Endothelial cell of umbilical vein (primary cell): Measurements from ENCODE around the gene DIPK1A. TPM values are rescaled to one million over a fixed set of nuclear protein-coding genes. Genes with fewer than 3 reads are reported as not detected.
A peak's percentile ranks its signal among the peaks of the same experiment; 100 is the strongest.

Source experiments
- BruUV-seq: library from RNA; stranded (reverse); fragments of 400-500 nt; replicated peaks from 2 replicates; lab custom pipeline; 2021; lab: Mats Ljungman, UMichigan
- CTCF ChIA-PET: fragments of 300-600, 350-600 bp; sonication (Branson Sonifier 250); formaldehyde crosslinking; loops from one replicate; lab custom pipeline; 2021; ENCODE audit warnings: antibody characterized with exemption, inconsistent platforms; lab: Charles Lee
- POLR2A ChIA-PET: fragments of 300-600, 350-600 bp; sonication (Branson Sonifier 250); formaldehyde crosslinking; loops from one replicate; lab custom pipeline; 2021; ENCODE audit warnings: antibody characterized with exemption, inconsistent platforms; lab: Charles Lee
- DNase-seq: peaks from one replicate; pipeline ENCODE4 v3.0.0-alpha.2; 2011; ENCODE audit warnings: low read depth, low spot score
- FAIRE-seq: peaks from 2 replicates; lab custom pipeline; 2011; peaks lifted over from hg19 to GRCh38; lab: Jason Lieb, UNC
- H2AFZ ChIP-seq: 2 replicates; pipeline ENCODE4 v1.6.0; 2012; ENCODE audit warnings: low read depth, low read length, control low read depth, inconsistent platforms
- H3K27ac ChIP-seq: 2 replicates; pipeline ENCODE4 v1.5.1; 2011; ENCODE audit warnings: low read depth, mild to moderate bottlenecking, control low read depth, low read length, moderate library complexity; ENCODE audit not compliant: insufficient read depth
- H3K27me3 ChIP-seq, 2 experiments: 2 replicates each; pipeline versions ENCODE4 v1.6.0 to v1.6.1; 2011; ENCODE audit warnings: low read length in 2 of 2, mixed read lengths in 1 of 2; ENCODE audit not compliant: control insufficient read depth in 2 of 2, insufficient read depth in 2 of 2
- H3K36me3 ChIP-seq, 2 experiments: 2 replicates in 1 of 2; 3 replicates in 1 of 2; pipeline ENCODE4 v1.5.1; 2011; ENCODE audit warnings: low read length in 2 of 2, mild to moderate bottlenecking in 1 of 2, moderate library complexity in 1 of 2; ENCODE audit not compliant: control insufficient read depth in 2 of 2, insufficient read depth in 2 of 2; ENCODE audit errors: extremely low read depth in 1 of 2
- H3K4me1 ChIP-seq: 3 replicates; pipeline ENCODE4 v1.5.1; 2011; ENCODE audit warnings: mild to moderate bottlenecking, low read length; ENCODE audit not compliant: control insufficient read depth, insufficient read depth; ENCODE audit errors: extremely low read depth
- H3K4me2 ChIP-seq: 2 replicates; pipeline ENCODE4 v1.6.1; 2011; ENCODE audit warnings: low read length, control low read depth, mixed read lengths; ENCODE audit not compliant: insufficient read depth
- H3K4me3 ChIP-seq, 3 experiments: fragments of 200-600 bp in 1 of 3; sonication (generic), shearing (Covaris generic) in 1 of 3; replicated peaks in 1 of 3; 2 replicates each; pipeline ENCODE4 v1.5.1; 2011 to 2016; ENCODE audit warnings: control low read depth in 3 of 3, low read length in 3 of 3, mild to moderate bottlenecking in 2 of 3, inconsistent platforms in 1 of 3, low read depth in 1 of 3, moderate library complexity in 1 of 3; ENCODE audit not compliant: insufficient read depth in 1 of 3
- H3K79me2 ChIP-seq: 2 replicates; pipeline ENCODE4 v1.6.0; 2012; ENCODE audit warnings: low read length, inconsistent platforms; ENCODE audit not compliant: control insufficient read depth, insufficient read depth
- H3K9ac ChIP-seq: replicated peaks from 2 replicates; pipeline ENCODE3; 2011; ENCODE audit warnings: low read length, control low read depth; ENCODE audit not compliant: insufficient read depth; ENCODE audit errors: extremely low read depth
- H3K9me1 ChIP-seq: replicated peaks from 3 replicates; pipeline ENCODE4 v1.6.0; 2011; ENCODE audit warnings: mild to moderate bottlenecking, low read length; ENCODE audit not compliant: control insufficient read depth, insufficient read depth; ENCODE audit errors: extremely low read depth
- H3K9me3 ChIP-seq: replicated peaks from 2 replicates; pipeline ENCODE4 v1.5.1; 2012; ENCODE audit warnings: low read length, inconsistent platforms; ENCODE audit not compliant: control insufficient read depth, insufficient read depth
- H4K20me1 ChIP-seq: replicated peaks from 2 replicates; pipeline ENCODE3; 2011; ENCODE audit warnings: mild to moderate bottlenecking, low read length; ENCODE audit not compliant: control insufficient read depth, insufficient read depth; ENCODE audit errors: extremely low read depth
- EZH2 ChIP-seq: IDR thresholded peaks from 2 replicates; pipeline ENCODE4 v1.6.1; 2012; ENCODE audit warnings: borderline replicate concordance, low read depth, mild to moderate bottlenecking, moderate library complexity, low read length, inconsistent platforms; ENCODE audit not compliant: severe bottlenecking
- GATA2 ChIP-seq: IDR thresholded peaks from 2 replicates; pipeline ENCODE4 v1.7.0; 2011; ENCODE audit warnings: low read depth, mild to moderate bottlenecking, moderate library complexity, mixed read lengths, low read length; ENCODE audit not compliant: insufficient read length, insufficient read depth
- JUN ChIP-seq: IDR thresholded peaks from 2 replicates; pipeline ENCODE4 v1.6.1; 2011; ENCODE audit warnings: borderline replicate concordance, low read depth; ENCODE audit not compliant: insufficient read length, insufficient read depth
- POLR2AphosphoS5 ChIP-seq: IDR thresholded peaks from 2 replicates; pipeline ENCODE4 v1.6.1; 2012; ENCODE audit warnings: low read depth, mild to moderate bottlenecking, control low read depth, low read length, moderate library complexity; ENCODE audit not compliant: insufficient read depth
- dilution Hi-C: fragments of 300-500 bp; cut with MboI; formaldehyde crosslinking; loops from one replicate; pipeline ENCODE4 v1.15.0; 2019; ENCODE audit warnings: low sequenced_read_pairs; ENCODE audit not compliant: extremely low pct_ligation_motif_present
- intact Hi-C: fragments of 100-400 bp; cut with micrococcal nuclease; formaldehyde crosslinking; loops from one replicate; pipeline ENCODE4 v1.10.0; 2022
- polyA plus RNA-seq, 4 experiments: library from polyadenylated mRNA; depleted of rRNA in 3 of 4; stranded (reverse) in 3 of 4; unstranded in 1 of 4; fragments of >200 nt; gene quantifications; 2 replicates each; pipeline versions ENCODE4 v1.2.1 to v1.2.3, GENCODE V29; 2011 to 2012; ENCODE audit warnings: missing spikeins in 1 of 4
- total RNA-seq: library from RNA; stranded (reverse); gene quantifications from 2 replicates; pipeline ENCODE4 v1.2.3, GENCODE V29; 2021
- TF ChIP-seq, protein P1 (sequence below), 2 donors: IDR thresholded peaks; 1 replicate in 1 of 2; 2 replicates in 1 of 2; pipeline ENCODE4 v1.5.1; 2011; ENCODE audit warnings: low read length in 2 of 2, mild to moderate bottlenecking in 2 of 2, moderate library complexity in 2 of 2, control low read depth in 1 of 2, inconsistent platforms in 1 of 2, low read depth in 1 of 2; ENCODE audit not compliant: insufficient read depth in 1 of 2; ENCODE audit errors: extremely low read depth in 1 of 2

Gene DIPK1A
- total and polyA plus RNA-seq, 2 donors (not counting 3 experiments of a cell fraction or from before 2014, with no cell fraction given) = 0.25 to 0.93 TPM

DNA sequence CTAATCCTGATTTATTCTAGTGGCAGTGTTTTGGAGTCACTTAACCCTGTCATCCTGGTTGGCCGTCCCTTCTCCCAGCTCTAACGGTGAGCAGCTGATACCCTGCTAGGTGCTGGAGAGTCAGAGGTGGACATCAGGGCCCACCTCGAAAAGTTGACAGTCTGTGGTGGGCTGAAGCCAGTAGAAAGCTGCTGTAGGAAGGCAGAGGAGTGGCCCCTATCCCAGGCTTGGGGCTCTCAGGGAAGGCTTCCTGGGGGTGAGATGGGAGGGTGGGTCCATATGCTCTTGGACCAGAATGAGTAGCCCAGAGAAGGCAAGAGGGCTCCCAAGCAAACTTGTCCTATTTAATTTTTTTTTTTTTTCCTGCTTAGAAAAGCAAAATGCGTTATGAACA lies 129.9 kb downstream of the DIPK1A start:
- POLR2A ChIA-PET = interaction anchor here (0.7 to 1.7 kb wide), 8 partner anchors 9 to 135 kb away, joined by 3 to 6 read pairs (median 4); no protein-coding TSS in a partner anchor
- intact Hi-C loops (loop anchor here (2.0 kb wide), 1 partner anchor 27 kb away; no protein-coding TSS in a partner anchor), dilution Hi-C loops (no loop called here)
- DNase-seq = no peak
- H3K36me3 ChIP-seq = peaks cover 3 to 21% of the 10 kb centered on the region in 2 experiments
- peaks cover 6% of the 10 kb centered on the region for H4K20me1 ChIP-seq
- CTCF ChIA-PET = interaction anchor here (0.6 to 2.4 kb wide), 16 partner anchors 9 to 713 kb away, joined by 3 to 23 read pairs (median 5); partner anchors contain the start of gene EVI5
- peak overlapping the region; percentile 83 for H2AFZ ChIP-seq
- no peak overlapping the region for H3K4me3 ChIP-seq
- no peaks in the 10 kb centered on the region for H3K27me3 ChIP-seq
- H3K4me2 ChIP-seq = peak overlapping the region; percentile 3
- H3K79me2 ChIP-seq = peaks cover 45% of the 10 kb centered on the region
- FAIRE-seq = no peak
- no peak overlapping the region for H3K9ac ChIP-seq
- TSS peak; percentile 77 for BruUV-seq
- H3K9me1 ChIP-seq = no peaks in the 10 kb centered on the region
- no peaks in the 10 kb centered on the region for H3K9me3 ChIP-seq
- TF ChIP-seq, protein P1, sequence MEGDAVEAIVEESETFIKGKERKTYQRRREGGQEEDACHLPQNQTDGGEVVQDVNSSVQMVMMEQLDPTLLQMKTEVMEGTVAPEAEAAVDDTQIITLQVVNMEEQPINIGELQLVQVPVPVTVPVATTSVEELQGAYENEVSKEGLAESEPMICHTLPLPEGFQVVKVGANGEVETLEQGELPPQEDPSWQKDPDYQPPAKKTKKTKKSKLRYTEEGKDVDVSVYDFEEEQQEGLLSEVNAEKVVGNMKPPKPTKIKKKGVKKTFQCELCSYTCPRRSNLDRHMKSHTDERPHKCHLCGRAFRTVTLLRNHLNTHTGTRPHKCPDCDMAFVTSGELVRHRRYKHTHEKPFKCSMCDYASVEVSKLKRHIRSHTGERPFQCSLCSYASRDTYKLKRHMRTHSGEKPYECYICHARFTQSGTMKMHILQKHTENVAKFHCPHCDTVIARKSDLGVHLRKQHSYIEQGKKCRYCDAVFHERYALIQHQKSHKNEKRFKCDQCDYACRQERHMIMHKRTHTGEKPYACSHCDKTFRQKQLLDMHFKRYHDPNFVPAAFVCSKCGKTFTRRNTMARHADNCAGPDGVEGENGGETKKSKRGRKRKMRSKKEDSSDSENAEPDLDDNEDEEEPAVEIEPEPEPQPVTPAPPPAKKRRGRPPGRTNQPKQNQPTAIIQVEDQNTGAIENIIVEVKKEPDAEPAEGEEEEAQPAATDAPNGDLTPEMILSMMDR (IDR thresholded peaks at IDR 0.05; ENCODE audit: extremely low read depth in 1 of 2, insufficient read depth in 1 of 2, low read depth in 1 of 2, low read length in 2 of 2) = no peak
- TF ChIP-seq EZH2 (no peak), POLR2AphosphoS5 (no peak), GATA2 (no peak), JUN (no peak)
- H3K27ac ChIP-seq = no peak overlapping the region
- H3K4me1 ChIP-seq = peaks cover 26% of the 10 kb centered on the region
